ENCODE data around the gene TMEM225B.

The TMEM225B gene

GRCh38 chr7:99601656-99602310, 3.7 kb downstream of the TMEM225B start:
- ATAC-seq, result no peak
- DNase-seq, result no peak
- H3K36me3 Mint-ChIP-seq (ENCODE audit: low read depth), result no peaks in the 10 kb centered on the region
- H3K27me3 Mint-ChIP-seq, result no peaks in the 10 kb centered on the region
- H3K4me3 Mint-ChIP-seq, result no peak overlapping the region
- H3K9me3 Mint-ChIP-seq, result no peaks in the 10 kb centered on the region
- H3K4me1 Mint-ChIP-seq, result no peaks in the 10 kb centered on the region
- no peak overlapping the region for H3K27ac Mint-ChIP-seq

- H3K36me3 Mint-ChIP-seq (ENCODE audit: low read depth), result no peaks in the 10 kb centered on the region
- H3K27me3 Mint-ChIP-seq, result no peaks in the 10 kb centered on the region
- H3K4me1 Mint-ChIP-seq, result no peaks in the 10 kb centered on the region
- no peak overlapping the region for H3K4me3 Mint-ChIP-seq
- no peaks in the 10 kb centered on the region for H3K9me3 Mint-ChIP-seq
- DNase-seq (no peak), ATAC-seq (no peak)
- no peak overlapping the region for H3K27ac Mint-ChIP-seq
These were observed 7.5 kb downstream of the TMEM225B start for GRCh38 chr7:99605527-99605926.

GRCh38 chr7:99606531-99606930, 8.5 kb downstream of the TMEM225B start:
- no peak overlapping the region for H3K4me3 Mint-ChIP-seq
- H3K27me3 Mint-ChIP-seq, result no peaks in the 10 kb centered on the region
- DNase-seq (no peak), ATAC-seq (no peak)
- no peaks in the 10 kb centered on the region for H3K36me3 Mint-ChIP-seq (ENCODE audit: low read depth)
- no peaks in the 10 kb centered on the region for H3K9me3 Mint-ChIP-seq
- no peak overlapping the region for H3K27ac Mint-ChIP-seq
- no peaks in the 10 kb centered on the region for H3K4me1 Mint-ChIP-seq

- H3K9me3 Mint-ChIP-seq, result no peaks in the 10 kb centered on the region
- no peaks in the 10 kb centered on the region for H3K27me3 Mint-ChIP-seq
- H3K4me3 Mint-ChIP-seq, result no peak overlapping the region
- ATAC-seq (no peak), DNase-seq (no peak)
- no peaks in the 10 kb centered on the region for H3K36me3 Mint-ChIP-seq (ENCODE audit: low read depth)
- H3K27ac Mint-ChIP-seq, result no peak overlapping the region
- no peaks in the 10 kb centered on the region for H3K4me1 Mint-ChIP-seq
These were observed 9.5 kb downstream of the TMEM225B start for GRCh38 chr7:99607548-99607947.

- Mint-ChIP-seq H3K36me3 (ENCODE audit: low read depth) (peaks cover 16% of the 10 kb centered on the region), H3K4me3 (no peak overlapping the region), H3K9me3 (no peaks in the 10 kb centered on the region), H3K4me1 (peaks cover 37% of the 10 kb centered on the region), H3K27ac (no peak overlapping the region), H3K27me3 (no peaks in the 10 kb centered on the region)
- ATAC-seq (no peak), DNase-seq (no peak)
These were observed 16.4 kb downstream of the TMEM225B start for GRCh38 chr7:99614495-99614894.

GRCh38 chr7:99615989-99616358, 17.9 kb downstream of the TMEM225B start:
- Mint-ChIP-seq H3K4me3 (peak overlapping the region; percentile 92), H3K36me3 (ENCODE audit: low read depth) (peaks cover 26% of the 10 kb centered on the region), H3K9me3 (no peaks in the 10 kb centered on the region), H3K27me3 (no peaks in the 10 kb centered on the region), H3K27ac (peak overlapping the region; percentile 92), H3K4me1 (peaks cover 48% of the 10 kb centered on the region)
- DNase-seq, result no peak
- no peak for ATAC-seq

- H3K36me3 Mint-ChIP-seq (ENCODE audit: low read depth), result peaks cover 31% of the 10 kb centered on the region
- H3K9me3 Mint-ChIP-seq, result no peaks in the 10 kb centered on the region
- peak; percentile 96 for ATAC-seq
- H3K27me3 Mint-ChIP-seq, result no peaks in the 10 kb centered on the region
- DNase-seq, result peak; percentile 85
- peak within 1 kb of the TSS; percentile 92 for H3K4me3 Mint-ChIP-seq
- H3K27ac Mint-ChIP-seq, result peak within 1 kb of the TSS; percentile 92
- peaks cover 54% of the 10 kb centered on the region for H3K4me1 Mint-ChIP-seq
These were observed 18.5 kb downstream of the TMEM225B start, which contains the start of gene ZSCAN25 for GRCh38 chr7:99616359-99617191. Gene ZSCAN25, plus strand, starts transcription at chr7:99616946. Its CDS starts 2,661 bp downstream, at chr7:99619607.

GRCh38 chr7:99617192-99617781, 19.2 kb downstream of the TMEM225B start:
- peaks cover 60% of the 10 kb centered on the region for H3K4me1 Mint-ChIP-seq
- no peak for DNase-seq
- H3K36me3 Mint-ChIP-seq (ENCODE audit: low read depth), result peaks cover 36% of the 10 kb centered on the region
- no peaks in the 10 kb centered on the region for H3K27me3 Mint-ChIP-seq
- peak overlapping the region; percentile 92 for H3K4me3 Mint-ChIP-seq
- H3K9me3 Mint-ChIP-seq, result no peaks in the 10 kb centered on the region
- H3K27ac Mint-ChIP-seq, result peak overlapping the region; percentile 92
- no peak for ATAC-seq

- peak overlapping the region; percentile 92 for H3K4me3 Mint-ChIP-seq
- no peak for DNase-seq
- no peaks in the 10 kb centered on the region for H3K27me3 Mint-ChIP-seq
- peaks cover 74% of the 10 kb centered on the region for H3K4me1 Mint-ChIP-seq
- H3K9me3 Mint-ChIP-seq, result no peaks in the 10 kb centered on the region
- H3K36me3 Mint-ChIP-seq (ENCODE audit: low read depth), result peaks cover 49% of the 10 kb centered on the region
- H3K27ac Mint-ChIP-seq, result peak overlapping the region; percentile 92
- ATAC-seq, result no peak
These were observed 20.7 kb downstream of the TMEM225B start for GRCh38 chr7:99618726-99619125.

GRCh38 chr7:99619571-99620130, 21.6 kb downstream of the TMEM225B start:
- no peak for DNase-seq
- H3K4me1 Mint-ChIP-seq, result peaks cover 82% of the 10 kb centered on the region
- peak overlapping the region; percentile 92 for H3K4me3 Mint-ChIP-seq
- no peak for ATAC-seq
- peaks cover 59% of the 10 kb centered on the region for H3K36me3 Mint-ChIP-seq (ENCODE audit: low read depth)
- H3K9me3 Mint-ChIP-seq, result no peaks in the 10 kb centered on the region
- peak overlapping the region; percentile 92 for H3K27ac Mint-ChIP-seq
- H3K27me3 Mint-ChIP-seq, result no peaks in the 10 kb centered on the region

GRCh38 chr7:99621271-99621670, 23.2 kb downstream of the TMEM225B start:
- H3K9me3 Mint-ChIP-seq, result no peaks in the 10 kb centered on the region
- ATAC-seq (no peak), DNase-seq (no peak)
- H3K27ac Mint-ChIP-seq, result peak overlapping the region; percentile 65
- H3K4me3 Mint-ChIP-seq, result no peak overlapping the region
- H3K36me3 Mint-ChIP-seq (ENCODE audit: low read depth), result peaks cover 74% of the 10 kb centered on the region
- no peaks in the 10 kb centered on the region for H3K27me3 Mint-ChIP-seq
- H3K4me1 Mint-ChIP-seq, result peaks cover 89% of the 10 kb centered on the region

- peak overlapping the region; percentile 93 for H3K4me3 Mint-ChIP-seq
- peak overlapping the region; percentile 100 for H3K27ac Mint-ChIP-seq
- H3K27me3 Mint-ChIP-seq, result no peaks in the 10 kb centered on the region
- peaks cover 82% of the 10 kb centered on the region for H3K36me3 Mint-ChIP-seq (ENCODE audit: low read depth)
- DNase-seq, result no peak
- H3K9me3 Mint-ChIP-seq, result no peaks in the 10 kb centered on the region
- H3K4me1 Mint-ChIP-seq, result peaks cover 90% of the 10 kb centered on the region
- peak; percentile 6 for ATAC-seq
These were observed 24.5 kb downstream of the TMEM225B start for GRCh38 chr7:99622596-99622995.

GRCh38 chr7:99623091-99623693, 25.1 kb downstream of the TMEM225B start:
- Mint-ChIP-seq H3K27me3 (no peaks in the 10 kb centered on the region), H3K36me3 (ENCODE audit: low read depth) (peaks cover 83% of the 10 kb centered on the region), H3K4me3 (peak overlapping the region; percentile 93), H3K27ac (peak overlapping the region; percentile 100), H3K4me1 (peaks cover 84% of the 10 kb centered on the region), H3K9me3 (no peaks in the 10 kb centered on the region)
- ATAC-seq (peak; percentile 82), DNase-seq (peak; percentile 53)

GRCh38 chr7:99623702-99624447, 25.8 kb downstream of the TMEM225B start:
- Mint-ChIP-seq H3K36me3 (ENCODE audit: low read depth) (peaks cover 84% of the 10 kb centered on the region), H3K4me1 (peaks cover 84% of the 10 kb centered on the region), H3K9me3 (no peaks in the 10 kb centered on the region), H3K27ac (peak overlapping the region; percentile 100), H3K4me3 (peak overlapping the region; percentile 93), H3K27me3 (no peaks in the 10 kb centered on the region)
- DNase-seq (peak; percentile 50), ATAC-seq (peak; percentile 61)
